ENCODE data around the gene COMMD1.
"Not testable (repeated sequence)": the region's sequence is repeated elsewhere in the genome, so short reads cannot be mapped to it uniquely, and the experiment has no call there.

COMMD1 gene

DNA sequence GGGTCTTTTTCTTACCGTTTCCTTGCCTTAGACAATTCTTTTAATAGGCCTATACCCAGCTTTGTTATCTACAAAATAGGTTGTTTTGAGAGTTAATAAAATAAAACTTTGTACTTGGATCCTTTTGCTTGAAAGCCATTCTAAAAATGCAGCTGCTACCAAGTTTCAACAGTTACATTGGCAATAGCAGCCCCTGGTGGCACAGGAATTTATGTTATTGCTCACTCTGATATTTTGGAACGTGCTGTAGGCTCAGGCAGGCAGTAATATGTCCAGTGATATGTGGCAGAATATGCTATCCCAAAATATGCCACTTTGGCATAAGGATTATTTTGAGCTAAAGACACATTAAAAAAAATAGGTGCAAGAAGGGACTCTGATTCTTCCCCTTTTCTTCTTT is 6.7 kb upstream of the COMMD1 start:
- no peak overlapping the region for H3K27ac Mint-ChIP-seq
- H3K36me3 Mint-ChIP-seq (ENCODE audit: low read depth) = no peaks in the 10 kb centered on the region
- no peaks in the 10 kb centered on the region for H3K27me3 Mint-ChIP-seq (ENCODE audit: low read depth)
- no peaks in the 10 kb centered on the region for H3K9me3 Mint-ChIP-seq
- TF ChIP-seq, protein P1, sequence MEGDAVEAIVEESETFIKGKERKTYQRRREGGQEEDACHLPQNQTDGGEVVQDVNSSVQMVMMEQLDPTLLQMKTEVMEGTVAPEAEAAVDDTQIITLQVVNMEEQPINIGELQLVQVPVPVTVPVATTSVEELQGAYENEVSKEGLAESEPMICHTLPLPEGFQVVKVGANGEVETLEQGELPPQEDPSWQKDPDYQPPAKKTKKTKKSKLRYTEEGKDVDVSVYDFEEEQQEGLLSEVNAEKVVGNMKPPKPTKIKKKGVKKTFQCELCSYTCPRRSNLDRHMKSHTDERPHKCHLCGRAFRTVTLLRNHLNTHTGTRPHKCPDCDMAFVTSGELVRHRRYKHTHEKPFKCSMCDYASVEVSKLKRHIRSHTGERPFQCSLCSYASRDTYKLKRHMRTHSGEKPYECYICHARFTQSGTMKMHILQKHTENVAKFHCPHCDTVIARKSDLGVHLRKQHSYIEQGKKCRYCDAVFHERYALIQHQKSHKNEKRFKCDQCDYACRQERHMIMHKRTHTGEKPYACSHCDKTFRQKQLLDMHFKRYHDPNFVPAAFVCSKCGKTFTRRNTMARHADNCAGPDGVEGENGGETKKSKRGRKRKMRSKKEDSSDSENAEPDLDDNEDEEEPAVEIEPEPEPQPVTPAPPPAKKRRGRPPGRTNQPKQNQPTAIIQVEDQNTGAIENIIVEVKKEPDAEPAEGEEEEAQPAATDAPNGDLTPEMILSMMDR (IDR thresholded peaks at IDR 0.05; ENCODE audit: unreplicated experiment in 3 of 3) = peak in 2 of 3 experiments; percentile 11 to 43
- no peak overlapping the region for H3K4me3 Mint-ChIP-seq
- H3K4me1 Mint-ChIP-seq = no peaks in the 10 kb centered on the region

DNA sequence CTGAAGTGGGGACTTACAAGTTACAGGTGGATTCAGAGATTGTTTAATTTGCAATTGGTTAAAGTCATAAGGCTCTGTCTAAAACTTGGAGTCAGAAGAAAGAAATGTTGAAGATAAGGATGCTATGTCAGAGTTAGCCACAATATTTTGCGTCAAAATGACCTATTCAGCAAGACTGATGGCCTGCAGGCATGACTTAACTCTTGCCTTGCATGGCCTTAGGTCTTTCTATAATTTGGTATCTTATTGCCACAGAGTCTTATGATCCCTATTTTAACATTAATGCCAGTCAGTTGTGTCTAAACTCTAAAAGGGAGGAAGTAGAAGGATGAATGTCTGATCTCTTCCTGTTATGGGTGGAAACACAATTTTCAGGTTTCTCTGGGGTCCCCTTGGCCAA is 5.2 kb upstream of the COMMD1 start:
- Mint-ChIP-seq H3K9me3 (no peaks in the 10 kb centered on the region), H3K27me3 (ENCODE audit: low read depth) (no peaks in the 10 kb centered on the region), H3K4me1 (no peaks in the 10 kb centered on the region), H3K4me3 (no peak overlapping the region), H3K27ac (no peak overlapping the region), H3K36me3 (ENCODE audit: low read depth) (no peaks in the 10 kb centered on the region)
- TF ChIP-seq, protein P1 (IDR thresholded peaks at IDR 0.05; ENCODE audit: unreplicated experiment in 3 of 3) = no peak

DNA sequence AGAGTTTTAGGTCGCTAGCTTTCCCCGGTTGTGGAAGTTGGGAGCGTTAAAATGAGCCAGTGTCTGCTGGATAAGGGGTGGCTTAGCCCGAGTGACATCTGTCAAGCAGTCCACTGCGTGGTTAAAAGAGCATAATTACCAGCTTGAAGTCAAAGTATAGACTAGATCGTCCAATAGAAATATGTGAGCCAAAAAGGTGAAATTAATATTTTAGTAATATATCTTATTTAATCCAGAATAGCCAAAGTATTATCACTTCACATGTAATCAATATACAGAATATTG is 654 bp downstream of the COMMD1 start:
- Mint-ChIP-seq H3K27me3 (ENCODE audit: low read depth) (no peaks in the 10 kb centered on the region), H3K4me1 (peaks cover 4% of the 10 kb centered on the region), H3K36me3 (ENCODE audit: low read depth) (no peaks in the 10 kb centered on the region), H3K4me3 (peak overlapping the region; percentile 98 to 100 (median 99)), H3K9me3 (no peaks in the 10 kb centered on the region), H3K27ac (peak overlapping the region; percentile 75 to 87 (median 86))
- TF ChIP-seq, protein P1 (IDR thresholded peaks at IDR 0.05; ENCODE audit: unreplicated experiment in 3 of 3) = no peak

DNA sequence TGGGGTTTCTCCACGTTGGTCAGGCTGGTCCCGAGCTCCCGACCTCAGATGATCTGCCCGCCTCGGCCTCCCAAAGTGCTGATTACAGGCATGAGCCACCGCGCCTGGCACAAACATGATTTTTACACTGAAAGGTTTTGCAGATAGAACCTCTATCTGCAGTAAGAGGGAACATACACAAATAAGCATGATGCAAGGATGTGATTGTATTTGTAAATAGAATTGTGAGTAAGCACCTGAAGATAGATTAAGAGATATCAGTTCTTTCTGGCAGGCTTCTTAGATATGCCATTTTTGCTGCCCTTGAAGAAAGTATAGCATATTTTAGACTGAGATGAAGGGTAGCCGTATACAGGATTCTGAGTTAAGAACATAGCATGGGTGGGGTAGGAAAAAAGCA is 3.6 kb downstream of the COMMD1 start:
- Mint-ChIP-seq H3K27ac (no peak overlapping the region), H3K4me1 (peaks cover 4% of the 10 kb centered on the region), H3K4me3 (peak overlapping the region in 1 of 3 experiments; percentile 22), H3K27me3 (ENCODE audit: low read depth) (no peaks in the 10 kb centered on the region), H3K36me3 (ENCODE audit: low read depth) (no peaks in the 10 kb centered on the region), H3K9me3 (no peaks in the 10 kb centered on the region)
- TF ChIP-seq, protein P1 (IDR thresholded peaks at IDR 0.05; ENCODE audit: unreplicated experiment in 3 of 3) = no peak

DNA sequence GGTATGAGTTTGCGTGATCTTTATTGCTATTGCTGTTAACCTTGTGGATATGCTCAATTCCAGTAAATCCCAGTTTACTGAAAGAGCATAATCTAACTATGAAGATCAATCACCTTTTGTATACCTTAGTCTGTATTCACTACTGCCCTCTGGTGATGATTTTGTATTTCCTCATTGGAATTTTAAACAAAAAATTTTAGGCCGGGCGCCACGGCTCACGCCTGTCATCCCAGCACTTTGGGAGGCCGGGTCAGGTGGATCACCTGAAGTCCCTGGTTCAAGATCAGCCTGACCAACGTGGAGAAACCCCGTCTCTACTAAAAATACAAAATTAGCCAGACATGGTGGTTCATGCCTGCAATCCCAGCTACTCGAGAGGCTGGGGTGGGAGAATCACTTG is 5.1 kb downstream of the COMMD1 start:
- Mint-ChIP-seq H3K4me3 (no peak overlapping the region), H3K4me1 (peaks cover 4% of the 10 kb centered on the region), H3K9me3 (no peaks in the 10 kb centered on the region), H3K36me3 (ENCODE audit: low read depth) (no peaks in the 10 kb centered on the region), H3K27me3 (ENCODE audit: low read depth) (no peaks in the 10 kb centered on the region), H3K27ac (no peak overlapping the region)
- TF ChIP-seq, protein P1 (IDR thresholded peaks at IDR 0.05; ENCODE audit: unreplicated experiment in 3 of 3) = peak; percentile 13 to 33 (median 26)

DNA sequence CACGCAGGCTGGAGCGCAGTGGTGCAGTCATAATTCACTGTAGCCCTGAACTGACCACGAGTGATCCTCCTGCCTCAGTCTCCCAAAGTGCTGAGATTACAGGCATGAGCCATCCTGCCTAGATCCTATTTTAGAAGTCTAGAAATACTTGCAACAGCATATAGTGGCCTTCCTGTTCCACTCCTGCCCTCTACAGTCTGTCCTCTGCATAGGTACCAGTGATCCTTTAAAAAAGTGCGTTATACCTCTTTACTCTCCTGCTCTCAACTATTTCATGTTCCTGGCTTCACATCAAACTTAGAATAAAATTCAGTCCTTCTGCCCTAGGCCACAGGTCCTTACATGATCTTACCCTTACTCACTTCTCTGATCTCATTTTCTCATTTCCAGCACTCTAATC is 6.0 kb downstream of the COMMD1 start:
- no peaks in the 10 kb centered on the region for H3K4me1 Mint-ChIP-seq
- no peak overlapping the region for H3K4me3 Mint-ChIP-seq
- H3K27ac Mint-ChIP-seq = no peak overlapping the region

DNA sequence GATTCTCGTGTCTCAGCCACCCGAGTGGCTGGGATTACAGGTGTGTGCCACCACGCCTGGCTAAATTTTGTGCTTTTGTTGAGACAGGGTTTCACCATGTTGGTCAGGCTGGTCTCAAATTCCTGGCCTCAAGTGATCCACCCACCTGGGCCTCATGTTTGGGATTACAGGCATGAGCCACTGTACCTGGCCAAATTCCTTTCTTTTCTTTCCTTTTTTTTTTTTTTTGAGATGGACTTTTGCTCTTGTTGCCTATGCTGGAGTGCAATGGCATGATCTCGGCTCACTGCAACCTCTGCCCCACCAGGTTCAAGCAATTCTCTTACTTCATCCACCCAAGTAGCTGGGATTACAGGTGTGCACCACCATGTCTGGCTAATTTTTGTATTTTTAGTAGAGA is 9.3 kb downstream of the COMMD1 start:
- H3K27ac Mint-ChIP-seq = not testable (repeated sequence)

More for the DNA sequence above, 6.0 kb downstream of the COMMD1 start:
- TF ChIP-seq, protein P1 (IDR thresholded peaks at IDR 0.05; ENCODE audit: unreplicated experiment in 3 of 3) = no peak
- Mint-ChIP-seq H3K36me3 (ENCODE audit: low read depth) (no peaks in the 10 kb centered on the region), H3K27me3 (ENCODE audit: low read depth) (no peaks in the 10 kb centered on the region), H3K9me3 (no peaks in the 10 kb centered on the region)

More for the DNA sequence above, 9.3 kb downstream of the COMMD1 start:
- not testable (repeated sequence) for H3K36me3 Mint-ChIP-seq (ENCODE audit: low read depth); H3K4me3 Mint-ChIP-seq; H3K4me1 Mint-ChIP-seq; H3K9me3 Mint-ChIP-seq; H3K27me3 Mint-ChIP-seq (ENCODE audit: low read depth)
